H1 (cell line): ENCODE measurements around the gene CYP46A1.

Experiments used
- SP1 ChIP-seq: IDR thresholded peaks from 2 replicates; pipeline ENCODE4 v1.6.1; 2011; ENCODE audit warnings: low read depth, low read length
- TAF1 ChIP-seq: IDR thresholded peaks from 2 replicates; pipeline ENCODE4 v1.6.1; 2011; ENCODE audit warnings: mild to moderate bottlenecking, low read depth, low read length

- TF ChIP-seq SP1 (no peak), TAF1 (no peak)
These were observed 64.4 kb downstream of the CYP46A1 start for GRCh38 chr14:99748529-99748928.
